Gastrocnemius medialis (tissue), 4 donors: Measurements from ENCODE around the gene CAMK2D. TPM values are rescaled to one million over a fixed set of nuclear protein-coding genes. Genes with fewer than 3 reads are reported as not detected.

Source experiments
- ATAC-seq, 2 donors: fragments of 150-250 bp; one replicate each; pipeline ENCODE4 v1.9.1; 2016
- DNase-seq, 2 donors: peaks; one replicate each; pipeline ENCODE4 v3.0.0-alpha.2; 2019
- H3K27ac ChIP-seq, 4 donors: fragments of 200-600 bp; sonication (generic); 1 replicate in 1 of 4; 2 replicates in 3 of 4; pipeline ENCODE4 v1.5.1; 2016 to 2018; ENCODE audit warnings: mild to moderate bottlenecking in 2 of 4, moderate library complexity in 1 of 4
- H3K27me3 ChIP-seq, 3 donors: fragments of 200-600 bp; sonication (generic) in 2 of 3; 1 replicate in 1 of 3; 2 replicates in 2 of 3; pipeline versions ENCODE4 v1.5.1 to v1.6.0; 2016 to 2019; ENCODE audit warnings: mild to moderate bottlenecking in 1 of 3, moderate library complexity in 1 of 3
- H3K36me3 ChIP-seq, 2 donors: fragments of 200-600 bp; sonication (generic) in 1 of 2; one replicate each; pipeline ENCODE4 v1.5.1; 2017 to 2018
- H3K4me1 ChIP-seq, 2 donors: fragments of 200-600 bp; sonication (generic) in 1 of 2; one replicate each; pipeline ENCODE4 v1.5.1; 2016 to 2017; ENCODE audit warnings: mild to moderate bottlenecking in 2 of 2
- H3K4me3 ChIP-seq, 4 donors: fragments of 200-600 bp; sonication (generic) in 3 of 4; 1 replicate in 1 of 4; 2 replicates in 3 of 4; pipeline ENCODE4 v1.5.1; 2016 to 2019; ENCODE audit warnings: mild to moderate bottlenecking in 2 of 4
- H3K9me3 ChIP-seq, 3 donors: fragments of 200-600 bp; sonication (generic) in 2 of 3; 1 replicate in 1 of 3; 2 replicates in 2 of 3; pipeline ENCODE4 v1.5.1; 2016 to 2019
- POLR2A ChIP-seq, 2 donors: fragments of 450-650 bp; IDR thresholded peaks; one replicate each; pipeline ENCODE4 v1.6.1; 2017; ENCODE audit warnings: antibody characterized with exemption in 2 of 2, mild to moderate bottlenecking in 2 of 2, moderate library complexity in 2 of 2
- in situ Hi-C, 4 donors: fragments of 200-750 bp; cut with MboI; loops; one replicate each; pipeline versions ENCODE4 v1.15.0 to v1.8.0; 2017; ENCODE audit warnings: low sequenced_read_pairs in 4 of 4
- intact Hi-C: fragments of 100-400 bp; cut with DNase I; formaldehyde crosslinking; loops from one replicate; pipeline ENCODE4 v1.15.1; 2023; ENCODE audit warnings: low total_unique reads
- total RNA-seq, 4 donors: library from RNA; depleted of rRNA; stranded (reverse); fragments of >200 nt; gene quantifications; one replicate each; pipeline versions ENCODE4 v1.1.0 to v1.2.3, GENCODE V29; 2016
- TF ChIP-seq, protein P1 (sequence below), 5 experiments: fragments of 450-650 bp in 3 of 5; fragments of 200-600 bp in 2 of 5; sonication (generic) in 2 of 5; IDR thresholded peaks in 4 of 5; conservative IDR thresholded peaks in 1 of 5; 1 replicate in 4 of 5; 2 replicates in 1 of 5; pipeline ENCODE4 v1.5.1; 2016 to 2019; ENCODE audit warnings: antibody characterized with exemption in 5 of 5, mild to moderate bottlenecking in 3 of 5, moderate library complexity in 3 of 5

CAMK2D gene
- total RNA-seq, 4 donors from 2014 or later, result 73.2 to 149 (median 119) TPM

DNA sequence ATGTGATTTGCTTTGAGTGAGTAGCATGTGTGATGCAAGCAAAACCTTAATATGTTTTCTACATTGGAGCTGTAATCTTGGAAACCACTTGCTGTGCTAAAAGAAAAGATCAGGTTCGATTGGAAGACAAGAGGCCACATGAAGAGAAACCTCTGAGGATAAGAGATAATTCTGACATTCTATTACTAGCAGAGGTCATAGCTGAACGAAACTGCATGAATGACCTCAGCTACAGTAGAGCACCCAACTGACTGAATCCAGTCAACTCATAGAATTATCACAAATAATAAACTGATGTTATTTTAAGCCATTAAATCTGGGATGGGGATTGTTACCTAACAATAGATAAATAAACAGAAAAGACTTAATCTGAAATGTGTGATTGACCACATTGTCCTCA is 147.1 kb downstream of the CAMK2D start:
- Histone ChIP-seq H3K9me3 (no peaks in the 10 kb centered on the region), H3K36me3 (no peaks in the 10 kb centered on the region), H3K27ac (peak overlapping the region in 3 of 4 donors; percentile 7 to 20 (median 8)), H3K27me3 (no peaks in the 10 kb centered on the region), H3K4me3 (no peak overlapping the region), H3K4me1 (peaks cover 58 to 60% of the 10 kb centered on the region in 2 donors)
- no peak for TF ChIP-seq POLR2A (IDR thresholded peaks at IDR 0.05)
- TF ChIP-seq, protein P1, sequence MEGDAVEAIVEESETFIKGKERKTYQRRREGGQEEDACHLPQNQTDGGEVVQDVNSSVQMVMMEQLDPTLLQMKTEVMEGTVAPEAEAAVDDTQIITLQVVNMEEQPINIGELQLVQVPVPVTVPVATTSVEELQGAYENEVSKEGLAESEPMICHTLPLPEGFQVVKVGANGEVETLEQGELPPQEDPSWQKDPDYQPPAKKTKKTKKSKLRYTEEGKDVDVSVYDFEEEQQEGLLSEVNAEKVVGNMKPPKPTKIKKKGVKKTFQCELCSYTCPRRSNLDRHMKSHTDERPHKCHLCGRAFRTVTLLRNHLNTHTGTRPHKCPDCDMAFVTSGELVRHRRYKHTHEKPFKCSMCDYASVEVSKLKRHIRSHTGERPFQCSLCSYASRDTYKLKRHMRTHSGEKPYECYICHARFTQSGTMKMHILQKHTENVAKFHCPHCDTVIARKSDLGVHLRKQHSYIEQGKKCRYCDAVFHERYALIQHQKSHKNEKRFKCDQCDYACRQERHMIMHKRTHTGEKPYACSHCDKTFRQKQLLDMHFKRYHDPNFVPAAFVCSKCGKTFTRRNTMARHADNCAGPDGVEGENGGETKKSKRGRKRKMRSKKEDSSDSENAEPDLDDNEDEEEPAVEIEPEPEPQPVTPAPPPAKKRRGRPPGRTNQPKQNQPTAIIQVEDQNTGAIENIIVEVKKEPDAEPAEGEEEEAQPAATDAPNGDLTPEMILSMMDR (IDR thresholded peaks at IDR 0.05 in 4 of 5, conservative IDR thresholded peaks at IDR 0.05 in 1 of 5), result no peak
- in situ Hi-C loops (no loop called here), intact Hi-C loops (no loop called here)
- no peak for DNase-seq
- no peak for ATAC-seq

DNA sequence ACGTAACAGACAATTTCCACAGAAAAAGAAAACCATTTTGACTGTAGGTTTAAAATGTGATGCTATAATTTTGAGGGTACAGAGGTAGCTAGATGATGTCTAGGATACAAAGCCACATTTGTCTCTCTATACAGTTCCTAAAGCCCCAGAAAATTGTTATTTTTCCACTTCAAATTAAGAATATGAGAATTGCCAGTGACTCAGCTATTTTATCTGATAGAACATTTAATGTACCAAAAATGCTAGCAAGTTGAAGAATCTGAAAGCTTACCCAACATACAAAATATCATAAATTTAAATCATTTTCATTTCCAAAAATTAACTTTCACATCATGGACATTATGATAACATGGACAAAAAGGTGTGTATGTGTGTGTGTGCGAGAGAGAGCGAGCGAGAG is 148.0 kb downstream of the CAMK2D start:
- no peak overlapping the region for H3K4me3 ChIP-seq
- H3K27ac ChIP-seq, result peak overlapping the region; percentile 8 to 45 (median 22)
- H3K4me1 ChIP-seq, result peaks cover 49 to 58% of the 10 kb centered on the region in 2 donors
- no peak for TF ChIP-seq POLR2A (IDR thresholded peaks at IDR 0.05)
- TF ChIP-seq, protein P1 (IDR thresholded peaks at IDR 0.05 in 4 of 5, conservative IDR thresholded peaks at IDR 0.05 in 1 of 5), result no peak
- H3K27me3 ChIP-seq, result no peaks in the 10 kb centered on the region
- no peaks in the 10 kb centered on the region for H3K36me3 ChIP-seq
- in situ Hi-C loops, result no loop called here
- DNase-seq (no peak), ATAC-seq (no peak)
- no peaks in the 10 kb centered on the region for H3K9me3 ChIP-seq
- intact Hi-C loops, result no loop called here

DNA sequence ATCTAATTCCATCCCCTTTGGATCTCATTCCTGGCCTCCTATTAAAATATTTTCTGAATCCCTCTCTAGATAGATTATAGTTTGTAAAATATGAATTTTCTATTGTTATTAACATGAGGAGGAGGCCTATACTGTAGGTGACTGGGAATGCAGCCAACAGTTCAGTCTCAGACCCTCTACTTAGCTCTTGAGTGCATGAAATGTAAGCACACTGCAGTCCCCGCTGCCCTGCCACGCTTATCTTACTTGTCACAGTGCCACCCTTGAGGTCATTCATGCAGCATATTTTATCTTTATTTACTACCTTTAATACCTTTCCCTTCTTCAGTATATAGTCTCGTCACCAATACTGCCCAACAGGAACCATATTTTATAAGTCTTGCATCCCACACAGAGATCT is 151.0 kb downstream of the CAMK2D start:
- Histone ChIP-seq H3K9me3 (no peaks in the 10 kb centered on the region), H3K36me3 (peaks cover 0 to 9% of the 10 kb centered on the region in 2 donors), H3K27me3 (no peaks in the 10 kb centered on the region), H3K4me1 (peaks cover 25 to 34% of the 10 kb centered on the region in 2 donors), H3K4me3 (no peak overlapping the region), H3K27ac (no peak overlapping the region)
- intact Hi-C loops, result no loop called here
- ATAC-seq (no peak), DNase-seq (no peak)
- in situ Hi-C loops, result no loop called here
- TF ChIP-seq POLR2A (IDR thresholded peaks at IDR 0.05), result no peak
- TF ChIP-seq, protein P1 (IDR thresholded peaks at IDR 0.05 in 4 of 5, conservative IDR thresholded peaks at IDR 0.05 in 1 of 5), result no peak

DNA sequence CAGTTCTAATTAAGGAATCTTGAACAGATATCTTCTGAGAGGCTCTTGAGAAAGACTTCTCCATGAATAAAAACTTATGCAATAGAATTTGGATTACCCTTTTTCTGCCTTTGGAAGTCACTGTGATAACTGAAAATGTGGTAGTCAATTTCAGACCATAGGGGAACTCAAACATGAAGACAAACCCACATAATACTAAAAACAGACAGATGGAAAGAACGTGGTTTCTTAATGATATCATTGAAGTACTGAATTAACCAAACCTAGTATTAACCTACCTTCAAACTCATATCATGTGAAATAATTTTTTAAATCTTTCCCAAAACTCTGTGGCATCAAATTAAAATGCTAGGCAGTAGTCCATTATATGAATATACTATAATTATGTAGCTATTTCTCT is 153.5 kb downstream of the CAMK2D start:
- in situ Hi-C loops (no loop called here), intact Hi-C loops (no loop called here)
- DNase-seq (no peak), ATAC-seq (no peak)
- H3K9me3 ChIP-seq, result no peaks in the 10 kb centered on the region
- no peaks in the 10 kb centered on the region for H3K27me3 ChIP-seq
- peaks cover 0 to 9% of the 10 kb centered on the region in 2 donors for H3K36me3 ChIP-seq
- H3K4me1 ChIP-seq, result peaks cover 16 to 27% of the 10 kb centered on the region in 2 donors
- no peak overlapping the region for H3K27ac ChIP-seq
- no peak overlapping the region for H3K4me3 ChIP-seq
- TF ChIP-seq, protein P1 (IDR thresholded peaks at IDR 0.05 in 4 of 5, conservative IDR thresholded peaks at IDR 0.05 in 1 of 5), result no peak
- no peak for TF ChIP-seq POLR2A (IDR thresholded peaks at IDR 0.05)

DNA sequence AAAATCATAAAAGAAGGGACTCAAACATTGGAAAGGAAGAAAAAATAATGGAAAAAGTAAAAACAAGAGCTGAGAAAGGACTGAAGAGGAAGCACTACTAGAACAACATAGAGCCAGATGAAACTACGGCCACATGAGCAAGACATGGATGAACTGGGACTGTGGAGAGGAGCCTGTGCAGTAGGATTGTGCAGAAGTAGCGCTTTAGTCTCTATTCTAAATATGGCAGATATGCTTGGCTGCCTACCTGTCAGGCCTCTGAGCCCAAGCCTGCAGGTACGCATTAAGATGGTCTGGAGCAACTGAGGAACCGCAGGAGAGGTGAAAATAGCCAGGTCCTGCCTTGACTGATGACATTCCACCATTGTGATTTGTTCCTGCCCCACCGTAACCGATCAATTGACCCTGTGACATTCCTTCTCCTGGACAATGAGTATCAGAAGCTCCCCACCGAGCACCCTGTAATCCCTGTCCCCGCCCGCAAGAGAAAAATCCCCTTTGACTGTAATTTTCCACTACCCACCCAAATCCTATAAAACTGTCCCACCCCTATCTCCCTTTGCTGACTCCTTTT is 154.3 kb downstream of the CAMK2D start:
- in situ Hi-C loops, result no loop called here
- intact Hi-C loops, result no loop called here
- no peak overlapping the region for H3K4me3 ChIP-seq
- H3K36me3 ChIP-seq, result peaks cover 0 to 9% of the 10 kb centered on the region in 2 donors
- TF ChIP-seq POLR2A (IDR thresholded peaks at IDR 0.05), result no peak
- TF ChIP-seq, protein P1 (IDR thresholded peaks at IDR 0.05 in 4 of 5, conservative IDR thresholded peaks at IDR 0.05 in 1 of 5), result no peak
- H3K4me1 ChIP-seq, result peaks cover 9 to 22% of the 10 kb centered on the region in 2 donors
- ATAC-seq (no peak), DNase-seq (no peak)
- H3K27ac ChIP-seq, result no peak overlapping the region
- no peaks in the 10 kb centered on the region for H3K9me3 ChIP-seq
- no peaks in the 10 kb centered on the region for H3K27me3 ChIP-seq
